Caco-2 (cell line): ENCODE results near the gene PARP16. TPM values are rescaled to one million over a fixed set of nuclear protein-coding genes. Genes with fewer than 3 reads are reported as not detected.

Source experiments
- BruUV-seq: library from RNA; stranded (reverse); fragments of 400-500 nt; replicated peaks from 2 replicates; lab custom pipeline; 2021; lab: Mats Ljungman, UMichigan
- CTCF ChIA-PET: fragments of 300-600 bp; sonication (Branson Sonifier 250); formaldehyde crosslinking; loops from one replicate; lab custom pipeline; 2022; ENCODE audit warnings: antibody characterized with exemption; lab: Charles Lee
- POLR2A ChIA-PET: fragments of 300-600 bp; sonication (Branson Sonifier 250); formaldehyde crosslinking; loops from one replicate; lab custom pipeline; 2022; ENCODE audit warnings: antibody characterized with exemption; lab: Charles Lee
- DNase-seq, 2 experiments: peaks; one replicate each; pipeline versions ENCODE4 v3.0.0 to v3.0.0-alpha.2; 2020 to 2022
- H3K27me3 ChIP-seq: replicated peaks from 2 replicates; pipeline ENCODE4 v1.6.0; 2011; ENCODE audit warnings: low read length; ENCODE audit not compliant: control insufficient read depth, insufficient read depth
- H3K36me3 ChIP-seq: 2 replicates; pipeline ENCODE4 v1.5.1; 2011; ENCODE audit warnings: low read length; ENCODE audit not compliant: control insufficient read depth, insufficient read depth
- H3K4me1 ChIP-seq: fragments of 250-450 bp; sonication (Bioruptor Pico); 2 replicates; pipeline ENCODE4 v1.5.1; 2020; ENCODE audit warnings: mild to moderate bottlenecking
- H3K4me3 ChIP-seq: 2 replicates; pipeline ENCODE4 v1.5.1; 2011; ENCODE audit warnings: low read depth, mild to moderate bottlenecking, control low read depth, low read length
- H3K9me3 ChIP-seq: fragments of 250-450 bp; sonication (Bioruptor Pico); 2 replicates; pipeline ENCODE4 v1.5.1; 2020; ENCODE audit warnings: mild to moderate bottlenecking, moderate library complexity
- H3K27ac Mint-ChIP-seq: one replicate; pipeline ENCODE4 v1.8.0; 2022; ENCODE audit warnings: mixed read lengths; ENCODE audit not compliant: unreplicated experiment
- H3K27me3 Mint-ChIP-seq: one replicate; pipeline ENCODE4 v1.8.0; 2022; ENCODE audit warnings: mixed read lengths; ENCODE audit not compliant: insufficient read depth, unreplicated experiment
- H3K36me3 Mint-ChIP-seq: one replicate; pipeline ENCODE4 v1.8.0; 2022; ENCODE audit warnings: mild to moderate bottlenecking, mixed read lengths; ENCODE audit not compliant: insufficient read depth, unreplicated experiment
- H3K4me1 Mint-ChIP-seq: one replicate; pipeline ENCODE4 v1.8.0; 2022; ENCODE audit warnings: low read depth, mixed read lengths; ENCODE audit not compliant: unreplicated experiment
- H3K4me3 Mint-ChIP-seq: one replicate; pipeline ENCODE4 v1.8.0; 2022; ENCODE audit warnings: mild to moderate bottlenecking, moderate library complexity, mixed read lengths; ENCODE audit not compliant: unreplicated experiment
- H3K9me3 Mint-ChIP-seq: one replicate; pipeline ENCODE4 v1.8.0; 2022; ENCODE audit warnings: mixed read lengths; ENCODE audit not compliant: unreplicated experiment
- intact Hi-C: fragments of 100-400 bp; cut with micrococcal nuclease; formaldehyde crosslinking; loops from one replicate; pipeline ENCODE4 v1.10.0; 2022; ENCODE audit not compliant: unreplicated experiment
- total RNA-seq: library from RNA; stranded (reverse); gene quantifications from 2 replicates; pipeline ENCODE4 v1.2.3, GENCODE V29; 2022
- TF ChIP-seq, protein P1 (sequence below), 2 experiments: fragments of 200-600 bp in 1 of 2; IDR thresholded peaks; 1 replicate in 1 of 2; 2 replicates in 1 of 2; pipeline versions ENCODE4 v1.5.1 to v1.8.0; 2011 to 2022; ENCODE audit warnings: antibody characterized with exemption in 1 of 2, control low read depth in 1 of 2, inconsistent platforms in 1 of 2, low read depth in 1 of 2, low read length in 1 of 2, mild to moderate bottlenecking in 1 of 2, moderate library complexity in 1 of 2; ENCODE audit not compliant: insufficient read depth in 1 of 2, severe bottlenecking in 1 of 2, unreplicated experiment in 1 of 2

The PARP16 gene
- total RNA-seq, 1 experiment from 2014 or later: 6.9 TPM

GRCh38 chr15:65263313-65263712 lies 23.4 kb downstream of the PARP16 start:
- intact Hi-C loops: no loop called here
- Mint-ChIP-seq H3K4me3 (no peak overlapping the region), H3K36me3 (peaks cover 11% of the 10 kb centered on the region), H3K9me3 (no peaks in the 10 kb centered on the region), H3K4me1 (no peaks in the 10 kb centered on the region), H3K27me3 (no peaks in the 10 kb centered on the region), H3K27ac (no peak overlapping the region)
- TF ChIP-seq, protein P1, sequence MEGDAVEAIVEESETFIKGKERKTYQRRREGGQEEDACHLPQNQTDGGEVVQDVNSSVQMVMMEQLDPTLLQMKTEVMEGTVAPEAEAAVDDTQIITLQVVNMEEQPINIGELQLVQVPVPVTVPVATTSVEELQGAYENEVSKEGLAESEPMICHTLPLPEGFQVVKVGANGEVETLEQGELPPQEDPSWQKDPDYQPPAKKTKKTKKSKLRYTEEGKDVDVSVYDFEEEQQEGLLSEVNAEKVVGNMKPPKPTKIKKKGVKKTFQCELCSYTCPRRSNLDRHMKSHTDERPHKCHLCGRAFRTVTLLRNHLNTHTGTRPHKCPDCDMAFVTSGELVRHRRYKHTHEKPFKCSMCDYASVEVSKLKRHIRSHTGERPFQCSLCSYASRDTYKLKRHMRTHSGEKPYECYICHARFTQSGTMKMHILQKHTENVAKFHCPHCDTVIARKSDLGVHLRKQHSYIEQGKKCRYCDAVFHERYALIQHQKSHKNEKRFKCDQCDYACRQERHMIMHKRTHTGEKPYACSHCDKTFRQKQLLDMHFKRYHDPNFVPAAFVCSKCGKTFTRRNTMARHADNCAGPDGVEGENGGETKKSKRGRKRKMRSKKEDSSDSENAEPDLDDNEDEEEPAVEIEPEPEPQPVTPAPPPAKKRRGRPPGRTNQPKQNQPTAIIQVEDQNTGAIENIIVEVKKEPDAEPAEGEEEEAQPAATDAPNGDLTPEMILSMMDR (IDR thresholded peaks at IDR 0.05; ENCODE audit: insufficient read depth in 1 of 2, low read depth in 1 of 2, low read length in 1 of 2, severe bottlenecking in 1 of 2, unreplicated experiment in 1 of 2): no peak
- Histone ChIP-seq H3K9me3 (no peaks in the 10 kb centered on the region), H3K36me3 (no peaks in the 10 kb centered on the region; the same call in 1 of the 2 replicates), H3K4me1 (no peaks in the 10 kb centered on the region), H3K27me3 (no peaks in the 10 kb centered on the region), H3K4me3 (no peak overlapping the region)
- no TSS peak for BruUV-seq
- ChIA-PET CTCF (no interaction called here), POLR2A (no interaction called here)
- DNase-seq: no peak

DNA sequence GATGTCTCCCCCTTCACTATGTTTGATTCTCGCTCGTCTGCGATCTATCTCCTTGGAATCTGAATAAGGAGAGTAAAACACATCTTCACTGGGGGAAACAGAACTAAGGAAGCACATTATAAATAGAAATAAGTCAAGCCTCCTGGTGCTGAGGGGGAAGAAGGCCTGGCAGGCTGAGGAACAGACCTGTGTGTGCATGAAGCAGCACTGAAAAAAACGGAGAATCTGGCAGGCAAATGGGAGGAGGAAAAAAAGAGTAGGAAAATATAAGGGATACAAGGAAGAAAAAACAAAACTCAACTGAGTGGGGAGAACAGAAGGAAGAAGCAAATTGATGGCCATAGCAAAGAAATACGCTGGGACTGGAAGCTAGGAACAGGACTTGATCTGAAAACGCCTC lies 25.7 kb downstream of the PARP16 start:
- POLR2A ChIA-PET: no interaction called here
- Histone ChIP-seq H3K9me3 (no peaks in the 10 kb centered on the region), H3K27me3 (no peaks in the 10 kb centered on the region), H3K4me1 (no peaks in the 10 kb centered on the region), H3K4me3 (no peak overlapping the region), H3K36me3 (no peaks in the 10 kb centered on the region; the same call in 1 of the 2 replicates)
- intact Hi-C loops: no loop called here
- H3K27me3 Mint-ChIP-seq: no peaks in the 10 kb centered on the region
- TF ChIP-seq, protein P1 (IDR thresholded peaks at IDR 0.05; ENCODE audit: insufficient read depth in 1 of 2, low read depth in 1 of 2, low read length in 1 of 2, severe bottlenecking in 1 of 2, unreplicated experiment in 1 of 2): no peak
- H3K9me3 Mint-ChIP-seq: no peaks in the 10 kb centered on the region
- no TSS peak for BruUV-seq
- no peaks in the 10 kb centered on the region for H3K4me1 Mint-ChIP-seq
- H3K4me3 Mint-ChIP-seq: no peak overlapping the region
- H3K27ac Mint-ChIP-seq: no peak overlapping the region
- no peak for DNase-seq
- peaks cover 3% of the 10 kb centered on the region for H3K36me3 Mint-ChIP-seq
- CTCF ChIA-PET: no interaction called here

- Histone ChIP-seq H3K27me3 (no peaks in the 10 kb centered on the region), H3K9me3 (no peaks in the 10 kb centered on the region), H3K36me3 (no peaks in the 10 kb centered on the region; the same call in 1 of the 2 replicates), H3K4me1 (no peaks in the 10 kb centered on the region), H3K4me3 (no peak overlapping the region)
- Mint-ChIP-seq H3K27me3 (no peaks in the 10 kb centered on the region), H3K27ac (no peak overlapping the region), H3K4me3 (no peak overlapping the region), H3K36me3 (peaks cover 6% of the 10 kb centered on the region), H3K4me1 (no peaks in the 10 kb centered on the region), H3K9me3 (no peaks in the 10 kb centered on the region)
- TF ChIP-seq, protein P1 (IDR thresholded peaks at IDR 0.05; ENCODE audit: insufficient read depth in 1 of 2, low read depth in 1 of 2, low read length in 1 of 2, severe bottlenecking in 1 of 2, unreplicated experiment in 1 of 2): no peak
- ChIA-PET POLR2A (no interaction called here), CTCF (no interaction called here)
- no peak for DNase-seq
- intact Hi-C loops: no loop called here
- no TSS peak for BruUV-seq
These were observed 27.3 kb downstream of the PARP16 start for GRCh38 chr15:65259367-65259797.
